ENCODE data around the gene EEF1AKMT3.

GRCh38 chr12:57755454-57756372 is 16.7 kb upstream of the EEF1AKMT3 start:
- TF ChIP-seq EZH2 (IDR thresholded peaks at IDR 0.05; ENCODE audit: low read length, unreplicated experiment), result no peak
- no peak for TF ChIP-seq CTCF (conservative IDR thresholded peaks at IDR 0.05; ENCODE audit: low read depth, low read length)
